ACHN (cell line): Measurements from ENCODE around the gene GPR35.

ENCODE experiments used
- DNase-seq: peaks from one replicate; pipeline ENCODE4 v3.0.0-alpha.2; 2015
- in situ Hi-C: cut with HindIII; loops from 2 replicates; pipeline ENCODE4 v1.10.0; 2017; ENCODE audit warnings: low sequenced_read_pairs, low pct_ligation_motif_present, low pct_unique_long_range_greater_than_20kb

The GPR35 gene

GRCh38 chr2:240624950-240625621, at the start of gene GPR35:
TSS of gene GPR35 (plus strand) at chr2:240625480. CDS start at chr2:240629953, 4,473 bp downstream.
- in situ Hi-C loops = no loop called here
- DNase-seq = no peak

GRCh38 chr2:240576036-240576435, 49.2 kb upstream of the GPR35 start:
- in situ Hi-C loops = no loop called here

GRCh38 chr2:240576436-240577205, 48.7 kb upstream of the GPR35 start:
- in situ Hi-C loops = no loop called here

More at GRCh38 chr2:240576036-240576435, 49.2 kb upstream of the GPR35 start:
- DNase-seq = no peak

GRCh38 chr2:240577281-240578109, 47.8 kb upstream of the GPR35 start:
- in situ Hi-C loops = no loop called here
- DNase-seq = no peak

More at GRCh38 chr2:240576436-240577205, 48.7 kb upstream of the GPR35 start:
- no peak for DNase-seq

GRCh38 chr2:240578110-240578450, 47.2 kb upstream of the GPR35 start:
- no peak for DNase-seq
- in situ Hi-C loops = no loop called here

- no peak for DNase-seq
- in situ Hi-C loops = no loop called here
Observed at GRCh38 chr2:240578488-240578887, 46.8 kb upstream of the GPR35 start.

- in situ Hi-C loops = no loop called here
- no peak for DNase-seq
Observed at GRCh38 chr2:240579071-240579762, 46.1 kb upstream of the GPR35 start.

- DNase-seq = peak; percentile 94
- in situ Hi-C loops = no loop called here
Observed at GRCh38 chr2:240579771-240580614, 45.3 kb upstream of the GPR35 start.

- in situ Hi-C loops = no loop called here
Observed at GRCh38 chr2:240581811-240582210, 43.5 kb upstream of the GPR35 start.

GRCh38 chr2:240582781-240583180, 42.5 kb upstream of the GPR35 start:
- in situ Hi-C loops = no loop called here

More at GRCh38 chr2:240581811-240582210, 43.5 kb upstream of the GPR35 start:
- no peak for DNase-seq

GRCh38 chr2:240583774-240584173, 41.5 kb upstream of the GPR35 start:
- DNase-seq = no peak
- in situ Hi-C loops = no loop called here

More at GRCh38 chr2:240582781-240583180, 42.5 kb upstream of the GPR35 start:
- no peak for DNase-seq

GRCh38 chr2:240584486-240585031, 40.7 kb upstream of the GPR35 start:
- in situ Hi-C loops = no loop called here
- no peak for DNase-seq

GRCh38 chr2:240585101-240585500, 40.2 kb upstream of the GPR35 start:
- in situ Hi-C loops = no loop called here
- DNase-seq = no peak

GRCh38 chr2:240585681-240586197, 39.5 kb upstream of the GPR35 start:
- DNase-seq = no peak
- in situ Hi-C loops = no loop called here

GRCh38 chr2:240586198-240586918, 38.9 kb upstream of the GPR35 start, which contains the start of gene CAPN10:
TSS of gene CAPN10 (plus strand) at chr2:240586734. CDS start at chr2:240586912, 178 bp downstream.
- DNase-seq = peak; percentile 97
- in situ Hi-C loops = no loop called here

- peak; percentile 55 for DNase-seq
- in situ Hi-C loops = no loop called here
Observed at GRCh38 chr2:240586919-240587800, 38.1 kb upstream of the GPR35 start.
